ENCODE results near the gene NES. TPM values are rescaled to one million over a fixed set of nuclear protein-coding genes. Genes with fewer than 3 reads are reported as not detected.
A peak's percentile ranks its signal among the peaks of the same experiment; 100 is the strongest.

The NES gene
- polyA plus RNA-seq, 2 of the 4 experiments (the other 2 are of a cell fraction), result 0.57 to 2.1 TPM

- no peak for DNase-seq (ENCODE audit: low read depth in 1 of 2, low spot score in 1 of 2)
- 43% methylated on average over 5 of the region's 5 CpGs for WGBS (ENCODE audit: missing lambda C conversion rate)
- CTCF ChIA-PET, result interaction anchor here (0.9 to 52.1 kb wide), 11 partner anchors 9 to 244 kb away, joined by 3 to 2258 read pairs (median 9); partner anchors contain the start of genes CRABP2, HAPLN2, HDGF and ISG20L2
- H3K27ac ChIP-seq, result peak overlapping the region in 1 of 2 experiments; percentile 63; a peak in 3 of 6 replicates
- H3K4me2 ChIP-seq, result 0 out of 3 replicates have a peak overlapping the region, but pooled peaks have one; percentile 13
- no peak for FAIRE-seq
- POLR2A ChIA-PET, result no interaction called here
- H3K9me3 ChIP-seq, result no peaks in the 10 kb centered on the region
- TF ChIP-seq RAD21 (conservative IDR thresholded peaks at IDR 0.05 in 1 of 2, IDR thresholded peaks at IDR 0.05 in 1 of 2), result peak in 1 of 2 experiments; percentile 38; a peak in 2 of 5 replicates
- TF ChIP-seq HOXA7 (CRISPR knock-in tag; IDR thresholded peaks at IDR 0.05), result no peak
- peaks cover 16% of the 10 kb centered on the region for H3K4me1 ChIP-seq
- peak in 1 of 2 experiments; percentile 36; a peak in 1 of 6 replicates for ATAC-seq
- H3K4me3 ChIP-seq, result no peak overlapping the region
These were observed 7.1 kb upstream of the NES start for GRCh38 chr1:156684227-156684782.

GRCh38 chr1:156682166-156682890, 5.1 kb upstream of the NES start:
- peak; percentile 65 to 70; a peak in 5 of 6 replicates for ATAC-seq
- CTCF ChIA-PET, result interaction anchor here (0.6 to 52.1 kb wide), 8 partner anchors 8 to 245 kb away, joined by 3 to 2258 read pairs (median 106); partner anchors contain the start of genes CRABP2, HAPLN2, ISG20L2 and METTL25B
- FAIRE-seq, result no peak
- H3K27ac ChIP-seq, result no peak overlapping the region
- H3K4me1 ChIP-seq, result peaks cover 22% of the 10 kb centered on the region
- H3K4me3 ChIP-seq, result no peak overlapping the region
- TF ChIP-seq CHD2 (IDR thresholded peaks at IDR 0.05; ENCODE audit: low read length, partially characterized antibody) (no peak), RFX5 (IDR thresholded peaks at IDR 0.05) (no peak), ELK1 (IDR thresholded peaks at IDR 0.05; ENCODE audit: low read depth, low read length) (no peak), REST (IDR thresholded peaks at IDR 0.05) (no peak), SREBF2 (IDR thresholded peaks at IDR 0.05) (no peak)
- DNase-seq (ENCODE audit: low read depth in 1 of 2, low spot score in 1 of 2), result no peak
- WGBS (ENCODE audit: missing lambda C conversion rate), result 69% methylated on average over 5 of the region's 5 CpGs
- H3K4me2 ChIP-seq, result no peak overlapping the region
- no peaks in the 10 kb centered on the region for H3K9me3 ChIP-seq
- POLR2A ChIA-PET, result no interaction called here

- ChIA-PET CTCF (interaction anchor here (1.2 to 52.1 kb wide), 6 partner anchors 9 to 246 kb away, joined by 3 to 2258 read pairs (median 302); partner anchors contain the start of genes CRABP2, HAPLN2, ISG20L2 and METTL25B), POLR2A (no interaction called here)
- WGBS (ENCODE audit: missing lambda C conversion rate), result 70% methylated on average over 8 of the region's 8 CpGs
- no peak overlapping the region for H3K4me2 ChIP-seq
- no peak overlapping the region for H3K27ac ChIP-seq
- DNase-seq (ENCODE audit: low read depth in 1 of 2, low spot score in 1 of 2), result no peak
- peaks cover 23% of the 10 kb centered on the region for H3K4me1 ChIP-seq
- H3K9me3 ChIP-seq, result no peaks in the 10 kb centered on the region
- FAIRE-seq, result no peak
- no peak overlapping the region for H3K4me3 ChIP-seq
- ATAC-seq, result no peak
- TF ChIP-seq RARB (CRISPR knock-in tag; IDR thresholded peaks at IDR 0.05), result no peak
- TF ChIP-seq MAX (IDR thresholded peaks at IDR 0.05), result no peak
- no peak for TF ChIP-seq CHD4 (IDR thresholded peaks at IDR 0.05; ENCODE audit: borderline replicate concordance)
- TF ChIP-seq HOXB13 (CRISPR knock-in tag; IDR thresholded peaks at IDR 0.05; ENCODE audit: low read depth), result no peak
- no peak for TF ChIP-seq RCOR1 (IDR thresholded peaks at IDR 0.05; ENCODE audit: low read depth, low read length)
- TF ChIP-seq CBX8 (IDR thresholded peaks at IDR 0.05), result no peak
- no peak for TF ChIP-seq JUNB (IDR thresholded peaks at IDR 0.05)
- TF ChIP-seq HMGXB4 (CRISPR knock-in tag; IDR thresholded peaks at IDR 0.05; ENCODE audit: borderline replicate concordance), result no peak
- TF ChIP-seq MYC (IDR thresholded peaks at IDR 0.05; ENCODE audit: borderline replicate concordance, low read length), result no peak
- TF ChIP-seq BHLHE40 (IDR thresholded peaks at IDR 0.05; ENCODE audit: low read depth, low read length), result no peak
These were observed 4.2 kb upstream of the NES start for GRCh38 chr1:156681196-156681960.

Measured in A549 (cell line).